ENCODE data around the gene RCSD1. TPM values are rescaled to one million over a fixed set of nuclear protein-coding genes. Genes with fewer than 3 reads are reported as not detected.

Gene RCSD1
- total and polyA plus RNA-seq, 2 donors from 2014 or later, result 3.9 to 18.3 TPM

DNA sequence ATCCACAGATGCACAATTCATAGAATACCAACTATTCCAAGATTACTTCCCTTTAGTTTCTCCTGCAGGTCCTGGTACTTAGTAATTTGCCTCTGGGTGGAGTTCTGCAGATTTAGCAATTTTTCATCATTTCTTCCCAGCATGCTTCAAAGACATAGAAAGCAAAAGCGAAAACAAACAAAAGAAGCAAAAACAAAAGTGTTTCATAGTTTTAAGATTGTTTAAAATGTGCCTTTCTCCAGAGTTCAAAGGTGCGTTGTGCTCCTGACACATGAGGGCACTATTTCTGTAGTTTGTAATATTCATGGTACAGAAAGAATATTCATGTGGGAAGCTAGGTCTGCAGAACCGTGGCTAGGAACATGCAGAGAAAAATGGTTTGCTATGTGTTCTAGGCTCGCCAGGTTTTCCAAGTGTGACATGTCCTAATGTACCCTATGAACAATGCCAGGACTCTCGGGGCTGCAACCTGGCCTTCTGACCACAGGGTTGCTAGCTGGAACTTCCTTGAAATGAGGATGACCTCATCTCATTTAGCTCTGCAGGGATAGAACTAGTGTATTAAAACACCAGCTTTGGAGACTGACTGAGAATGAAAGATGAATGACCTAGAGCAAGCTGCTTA lies 30.0 kb upstream of the RCSD1 start:
- Histone ChIP-seq H3K27me3 (ENCODE audit: control insufficient read depth, insufficient read depth, low read length) (no peaks in the 10 kb centered on the region), H3K9ac (ENCODE audit: low read length in 3 of 3) (no peak overlapping the region), H3K9me3 (ENCODE audit: control insufficient read depth in 2 of 3, insufficient read depth in 1 of 3, low read length in 3 of 3) (no peaks in the 10 kb centered on the region), H3K4me1 (ENCODE audit: control insufficient read depth in 2 of 3, insufficient read depth in 2 of 3, low read depth in 1 of 3, low read length in 3 of 3) (peaks cover 0 to 13% (median 7%) of the 10 kb centered on the region in 3 donors), H3K36me3 (ENCODE audit: control insufficient read depth in 2 of 3, insufficient read depth in 3 of 3, low read length in 3 of 3) (no peaks in the 10 kb centered on the region), H3K4me3 (ENCODE audit: low read length in 3 of 3) (no peak overlapping the region), H3K27ac (ENCODE audit: low read depth in 2 of 2, low read length in 2 of 2) (no peak overlapping the region)
- DNase-seq (peak in 2 of 5 donors; percentile 26 to 58), FAIRE-seq (peak; percentile 25)
- peak; percentile 41 for TF ChIP-seq CTCF (IDR thresholded peaks at IDR 0.05; ENCODE audit: borderline replicate concordance, extremely low read depth, insufficient read depth)
- intact Hi-C loops (cut with DNase I), result loop anchor here (5.0 kb wide), 1 partner anchor 87 kb away; no protein-coding TSS in a partner anchor

GRCh38 chr1:167601442-167602383 lies 28.3 kb upstream of the RCSD1 start:
- peak in 1 of 5 donors; percentile 10 for DNase-seq
- intact Hi-C loops (cut with DNase I), result loop anchor here (5.0 kb wide), 1 partner anchor 86 kb away; no protein-coding TSS in a partner anchor
- no peak overlapping the region for H3K9ac ChIP-seq (ENCODE audit: low read length in 3 of 3)
- H3K4me1 ChIP-seq (ENCODE audit: control insufficient read depth in 2 of 3, insufficient read depth in 2 of 3, low read depth in 1 of 3, low read length in 3 of 3), result peaks cover 0 to 13% (median 7%) of the 10 kb centered on the region in 3 donors
- H3K27me3 ChIP-seq (ENCODE audit: control insufficient read depth, insufficient read depth, low read length), result no peaks in the 10 kb centered on the region
- H3K36me3 ChIP-seq (ENCODE audit: control insufficient read depth in 2 of 3, insufficient read depth in 3 of 3, low read length in 3 of 3), result no peaks in the 10 kb centered on the region
- H3K4me3 ChIP-seq (ENCODE audit: low read length in 3 of 3), result no peak overlapping the region
- peak overlapping the region; percentile 29 to 64 for H3K27ac ChIP-seq (ENCODE audit: low read depth in 2 of 2, low read length in 2 of 2)
- no peaks in the 10 kb centered on the region for H3K9me3 ChIP-seq (ENCODE audit: control insufficient read depth in 2 of 3, insufficient read depth in 1 of 3, low read length in 3 of 3)
- TF ChIP-seq CTCF (IDR thresholded peaks at IDR 0.05; ENCODE audit: borderline replicate concordance, extremely low read depth, insufficient read depth), result no peak
- no peak for FAIRE-seq

DNA sequence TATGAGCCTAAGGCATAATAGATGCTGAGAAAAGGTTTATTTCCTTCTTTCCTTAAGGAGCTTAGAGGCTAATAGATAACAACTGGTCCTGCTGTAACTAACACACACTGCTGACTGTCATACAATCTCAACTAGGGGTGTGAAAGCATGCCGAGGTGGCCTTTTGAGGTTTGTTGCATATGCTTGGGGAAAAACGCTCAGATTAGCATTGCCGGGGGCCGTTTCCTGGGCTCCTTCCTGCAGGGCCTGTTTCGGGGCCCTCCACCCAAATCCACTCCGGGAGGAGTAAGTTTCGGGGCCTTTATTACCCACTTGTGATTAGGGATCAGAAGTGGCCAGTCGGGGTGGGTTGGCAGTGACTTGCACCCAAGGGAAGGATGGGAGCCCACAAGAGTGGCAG lies 27.2 kb upstream of the RCSD1 start:
- Histone ChIP-seq H3K9ac (ENCODE audit: low read length in 3 of 3) (no peak overlapping the region), H3K27ac (ENCODE audit: low read depth in 2 of 2, low read length in 2 of 2) (no peak overlapping the region), H3K4me3 (ENCODE audit: low read length in 3 of 3) (no peak overlapping the region), H3K9me3 (ENCODE audit: control insufficient read depth in 2 of 3, insufficient read depth in 1 of 3, low read length in 3 of 3) (peaks cover 0 to 7% (median 0%) of the 10 kb centered on the region in 3 donors), H3K4me1 (ENCODE audit: control insufficient read depth in 2 of 3, insufficient read depth in 2 of 3, low read depth in 1 of 3, low read length in 3 of 3) (peaks cover 0 to 13% (median 7%) of the 10 kb centered on the region in 3 donors), H3K36me3 (ENCODE audit: control insufficient read depth in 2 of 3, insufficient read depth in 3 of 3, low read length in 3 of 3) (no peaks in the 10 kb centered on the region), H3K27me3 (ENCODE audit: control insufficient read depth, insufficient read depth, low read length) (no peaks in the 10 kb centered on the region)
- FAIRE-seq (no peak), DNase-seq (no peak)
- TF ChIP-seq CTCF (IDR thresholded peaks at IDR 0.05; ENCODE audit: borderline replicate concordance, extremely low read depth, insufficient read depth), result no peak
- intact Hi-C loops (cut with DNase I), result loop anchor here (5.0 kb wide), 1 partner anchor 84 kb away; no protein-coding TSS in a partner anchor

Data from kidney (tissue), 14 donors.